Neural cell (in vitro differentiated cells): ENCODE results near the gene CLSTN1. TPM values are rescaled to one million over a fixed set of nuclear protein-coding genes. Genes with fewer than 3 reads are reported as not detected.

Experiments used
- H2AFZ ChIP-seq: fragments of 200-600, 300-800 bp; sonication (generic), shearing (Covaris generic); 2 replicates; pipeline ENCODE4 v1.6.0; 2014; ENCODE audit warnings: low read depth, mild to moderate bottlenecking, antibody characterized with exemption, low read length, moderate library complexity
- H3F3A ChIP-seq: fragments of 200-600 bp; shearing (Covaris generic); 2 replicates; pipeline ENCODE4 v1.6.1; 2016; ENCODE audit warnings: mild to moderate bottlenecking, moderate library complexity, mixed read lengths, antibody characterized with exemption, low read length; ENCODE audit not compliant: insufficient read depth, poor library complexity, severe bottlenecking
- H3K27ac ChIP-seq: fragments of 200-600, 300-800 bp; sonication (generic), shearing (Covaris generic); 2 replicates; pipeline ENCODE4 v1.5.1; 2014; ENCODE audit warnings: mild to moderate bottlenecking, low read length, moderate library complexity
- H3K27me3 ChIP-seq: fragments of 300-800, 200-600 bp; sonication (generic), shearing (Covaris generic); 2 replicates; pipeline ENCODE4 v1.6.0; 2014; ENCODE audit warnings: mild to moderate bottlenecking, low read depth, low read length, moderate library complexity; ENCODE audit not compliant: insufficient read depth
- H3K36me3 ChIP-seq: fragments of 300-800, 200-600 bp; sonication (generic), shearing (Covaris generic); 2 replicates; pipeline ENCODE4 v1.5.1; 2014; ENCODE audit warnings: mild to moderate bottlenecking, antibody characterized with exemption, low read length, moderate library complexity; ENCODE audit not compliant: insufficient read depth
- H3K4me2 ChIP-seq: fragments of 300-800, 200-600 bp; sonication (generic), shearing (Covaris generic); 2 replicates; pipeline ENCODE4 v1.6.0; 2014; ENCODE audit warnings: mild to moderate bottlenecking, low read length
- H3K4me3 ChIP-seq: fragments of 300-800, 200-600 bp; sonication (generic), shearing (Covaris generic); 2 replicates; pipeline ENCODE4 v1.5.1; 2014; ENCODE audit warnings: mild to moderate bottlenecking, low read length, moderate library complexity
- H3K79me2 ChIP-seq: fragments of 200-600 bp; shearing (Covaris generic); replicated peaks from 2 replicates; pipeline ENCODE4 v1.6.0; 2014; ENCODE audit warnings: mild to moderate bottlenecking, low read length, moderate library complexity; ENCODE audit not compliant: insufficient read depth
- H3K9ac ChIP-seq: fragments of 300-800, 200-600 bp; sonication (generic), shearing (Covaris generic); 2 replicates; pipeline ENCODE4 v1.6.1; 2016; ENCODE audit warnings: mild to moderate bottlenecking, low read length, mixed read lengths
- H3K9me2 ChIP-seq: fragments of 200-600 bp; shearing (Covaris generic); 2 replicates; pipeline ENCODE4 v1.6.1; 2016; ENCODE audit warnings: mild to moderate bottlenecking, low read length, mixed read lengths; ENCODE audit not compliant: insufficient read depth
- H3K9me3 ChIP-seq: fragments of 200-600, 300-800 bp; sonication (generic), shearing (Covaris generic); 2 replicates; pipeline ENCODE4 v1.6.1; 2016; ENCODE audit warnings: mild to moderate bottlenecking, mixed run types, low read length, moderate library complexity, mixed read lengths
- H4K20me1 ChIP-seq: fragments of 200-600 bp; shearing (Covaris generic); 2 replicates; pipeline ENCODE4 v1.6.1; 2016; ENCODE audit warnings: mild to moderate bottlenecking, mixed run types; ENCODE audit not compliant: insufficient read depth
- CTCF ChIP-seq: fragments of 450-650 bp; IDR thresholded peaks from 2 replicates; pipeline ENCODE4 v1.5.1; 2014; ENCODE audit warnings: antibody characterized with exemption, mild to moderate bottlenecking, moderate library complexity; ENCODE audit not compliant: poor library complexity, severe bottlenecking
- EP300 ChIP-seq: fragments of 450-650 bp; conservative IDR thresholded peaks from 2 replicates; pipeline ENCODE4 v1.6.1; 2014; ENCODE audit warnings: antibody characterized with exemption, mild to moderate bottlenecking, moderate library complexity; ENCODE audit not compliant: poor library complexity, severe bottlenecking
- EZH2 ChIP-seq: fragments of 200-600, 300-800 bp; shearing (Covaris generic), sonication (generic); IDR thresholded peaks from 2 replicates; pipeline ENCODE4 v1.6.1; 2014; ENCODE audit warnings: antibody characterized with exemption, low read length, borderline replicate concordance, mild to moderate bottlenecking; ENCODE audit not compliant: insufficient read depth, poor library complexity, severe bottlenecking
- MXI1 ChIP-seq: fragments of 450-650 bp; conservative IDR thresholded peaks from 2 replicates; pipeline ENCODE4 v1.6.1; 2014; ENCODE audit warnings: antibody characterized with exemption, mild to moderate bottlenecking; ENCODE audit not compliant: poor library complexity, severe bottlenecking
- POLR2AphosphoS5 ChIP-seq: IDR thresholded peaks from 2 replicates; pipeline ENCODE4 v1.6.1; 2012
- RAD21 ChIP-seq: fragments of 450-650 bp; conservative IDR thresholded peaks from 2 replicates; pipeline ENCODE4 v1.6.1; 2014; ENCODE audit warnings: antibody characterized with exemption, mild to moderate bottlenecking, moderate library complexity
- REST ChIP-seq: IDR thresholded peaks from 2 replicates; pipeline ENCODE4 v1.6.1; 2012; ENCODE audit warnings: borderline replicate concordance
- SMC3 ChIP-seq: fragments of 450-650 bp; conservative IDR thresholded peaks from 2 replicates; pipeline ENCODE4 v1.6.1; 2014; ENCODE audit warnings: antibody characterized with exemption, mild to moderate bottlenecking, moderate library complexity; ENCODE audit not compliant: poor library complexity
- TAF1 ChIP-seq: IDR thresholded peaks from 2 replicates; pipeline ENCODE4 v1.6.1; 2012; ENCODE audit warnings: low read depth
- polyA plus RNA-seq: library from polyadenylated mRNA; depleted of rRNA; stranded (reverse); fragments of >200 nt; gene quantifications from 2 replicates; pipeline ENCODE4 v1.2.3, GENCODE V29; 2014

The CLSTN1 gene
- polyA plus RNA-seq, 1 donor from 2014 or later, result 77.2 TPM

- TF ChIP-seq EZH2, result no peak
- no peak for TF ChIP-seq MXI1
- TF ChIP-seq RAD21, result no peak
- no peak for TF ChIP-seq EP300
- TF ChIP-seq POLR2AphosphoS5, result no peak
- TF ChIP-seq TAF1, result no peak
- TF ChIP-seq REST, result no peak
- TF ChIP-seq SMC3, result no peak
- TF ChIP-seq CTCF, result no peak
- Histone ChIP-seq H3F3A (no peaks in the 10 kb centered on the region), H3K27ac (no peak overlapping the region), H2AFZ (no peak overlapping the region), H3K79me2 (no peaks in the 10 kb centered on the region), H3K9me2 (no peaks in the 10 kb centered on the region), H3K9ac (no peak overlapping the region), H3K9me3 (no peaks in the 10 kb centered on the region), H3K4me2 (no peak overlapping the region), H3K36me3 (no peaks in the 10 kb centered on the region), H3K4me3 (no peak overlapping the region), H4K20me1 (no peaks in the 10 kb centered on the region), H3K27me3 (no peaks in the 10 kb centered on the region)
These were observed 100.5 kb downstream of the CLSTN1 start for GRCh38 chr1:9723068-9723805.

GRCh38 chr1:9722378-9722749, 101.4 kb downstream of the CLSTN1 start:
- H4K20me1 ChIP-seq, result no peaks in the 10 kb centered on the region
- no peak for TF ChIP-seq TAF1
- TF ChIP-seq SMC3, result no peak
- TF ChIP-seq EZH2, result no peak
- TF ChIP-seq MXI1, result no peak
- TF ChIP-seq REST, result no peak
- no peak for TF ChIP-seq EP300
- no peak for TF ChIP-seq POLR2AphosphoS5
- no peak for TF ChIP-seq RAD21
- no peak for TF ChIP-seq CTCF
- H3K27me3 ChIP-seq, result no peaks in the 10 kb centered on the region
- no peak overlapping the region for H3K27ac ChIP-seq
- no peak overlapping the region for H2AFZ ChIP-seq
- H3K4me3 ChIP-seq, result no peak overlapping the region
- no peaks in the 10 kb centered on the region for H3K9me2 ChIP-seq
- H3K9me3 ChIP-seq, result no peaks in the 10 kb centered on the region
- no peaks in the 10 kb centered on the region for H3K79me2 ChIP-seq
- no peak overlapping the region for H3K9ac ChIP-seq
- no peak overlapping the region for H3K4me2 ChIP-seq
- H3K36me3 ChIP-seq, result no peaks in the 10 kb centered on the region
- no peaks in the 10 kb centered on the region for H3F3A ChIP-seq
